Tibial nerve (tissue), 4 donors: ENCODE measurements around the gene KRT77. TPM values are rescaled to one million over a fixed set of nuclear protein-coding genes. Genes with fewer than 3 reads are reported as not detected.

Experiments
- DNase-seq, 2 donors: peaks; one replicate each; pipeline ENCODE4 v3.0.0-alpha.2; 2019; ENCODE audit warnings: low spot score in 2 of 2
- H3K27ac ChIP-seq, 4 donors: fragments of 200-600 bp; sonication (generic) in 3 of 4; one replicate each; pipeline ENCODE4 v1.5.1; 2017 to 2019; ENCODE audit warnings: mild to moderate bottlenecking in 1 of 4
- H3K27me3 ChIP-seq, 2 donors: fragments of 200-600 bp; sonication (generic) in 1 of 2; one replicate each; pipeline versions ENCODE4 v1.5.1 to v1.6.0; 2017 to 2019
- H3K36me3 ChIP-seq, 3 donors: fragments of 200-600 bp; sonication (generic); one replicate each; pipeline ENCODE4 v1.5.1; 2018 to 2019
- H3K4me1 ChIP-seq, 4 donors: fragments of 200-600 bp; sonication (generic) in 3 of 4; one replicate each; pipeline ENCODE4 v1.5.1; 2017 to 2019
- H3K4me3 ChIP-seq, 4 donors: fragments of 200-600 bp; sonication (generic) in 3 of 4; one replicate each; pipeline ENCODE4 v1.5.1; 2017 to 2019; ENCODE audit warnings: mild to moderate bottlenecking in 1 of 4, moderate library complexity in 1 of 4
- H3K9me3 ChIP-seq, 4 donors: fragments of 200-600 bp; sonication (generic) in 3 of 4; one replicate each; pipeline ENCODE4 v1.5.1; 2017 to 2019
- EP300 ChIP-seq, 2 donors: sonication (generic); formaldehyde crosslinking; IDR thresholded peaks; one replicate each; pipeline ENCODE4 v1.6.1; 2017; ENCODE audit warnings: antibody characterized with exemption in 2 of 2, mild to moderate bottlenecking in 1 of 2
- POLR2A ChIP-seq, 2 donors: fragments of 450-650 bp; IDR thresholded peaks; one replicate each; pipeline ENCODE4 v1.6.1; 2017; ENCODE audit warnings: antibody characterized with exemption in 2 of 2, mild to moderate bottlenecking in 2 of 2, moderate library complexity in 2 of 2
- WGBS, 2 donors: methylation state at CpG; one replicate each; pipeline ENCODE4 v1.1.5; 2018; 5-methylcytosine and 5-hydroxymethylcytosine counted together
- total RNA-seq, 4 donors: library from RNA; depleted of rRNA; stranded (reverse); fragments of >200 nt; gene quantifications; one replicate each; pipeline ENCODE4 v1.1.0, GENCODE V29; 2016
- TF ChIP-seq, protein P1 (sequence below), 5 experiments: fragments of 200-600 bp in 3 of 5; fragments of 450-650 bp in 2 of 5; sonication (generic) in 3 of 5; IDR thresholded peaks; one replicate each; pipeline ENCODE4 v1.5.1; 2016 to 2019; ENCODE audit warnings: antibody characterized with exemption in 5 of 5, mild to moderate bottlenecking in 3 of 5, moderate library complexity in 2 of 5

Gene KRT77
- total RNA-seq, 4 donors from 2014 or later, result not detected

GRCh38 chr12:52645982-52646381 is 57.3 kb downstream of the KRT77 start:
- 74 to 84% methylated on average over 4 of the region's 4 CpGs for WGBS, 2 donors
- no peaks in the 10 kb centered on the region for H3K27me3 ChIP-seq
- TF ChIP-seq, protein P1, sequence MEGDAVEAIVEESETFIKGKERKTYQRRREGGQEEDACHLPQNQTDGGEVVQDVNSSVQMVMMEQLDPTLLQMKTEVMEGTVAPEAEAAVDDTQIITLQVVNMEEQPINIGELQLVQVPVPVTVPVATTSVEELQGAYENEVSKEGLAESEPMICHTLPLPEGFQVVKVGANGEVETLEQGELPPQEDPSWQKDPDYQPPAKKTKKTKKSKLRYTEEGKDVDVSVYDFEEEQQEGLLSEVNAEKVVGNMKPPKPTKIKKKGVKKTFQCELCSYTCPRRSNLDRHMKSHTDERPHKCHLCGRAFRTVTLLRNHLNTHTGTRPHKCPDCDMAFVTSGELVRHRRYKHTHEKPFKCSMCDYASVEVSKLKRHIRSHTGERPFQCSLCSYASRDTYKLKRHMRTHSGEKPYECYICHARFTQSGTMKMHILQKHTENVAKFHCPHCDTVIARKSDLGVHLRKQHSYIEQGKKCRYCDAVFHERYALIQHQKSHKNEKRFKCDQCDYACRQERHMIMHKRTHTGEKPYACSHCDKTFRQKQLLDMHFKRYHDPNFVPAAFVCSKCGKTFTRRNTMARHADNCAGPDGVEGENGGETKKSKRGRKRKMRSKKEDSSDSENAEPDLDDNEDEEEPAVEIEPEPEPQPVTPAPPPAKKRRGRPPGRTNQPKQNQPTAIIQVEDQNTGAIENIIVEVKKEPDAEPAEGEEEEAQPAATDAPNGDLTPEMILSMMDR (IDR thresholded peaks at IDR 0.05), result no peak
- no peak for TF ChIP-seq POLR2A (IDR thresholded peaks at IDR 0.05)
- TF ChIP-seq EP300 (IDR thresholded peaks at IDR 0.05), result no peak
- no peak overlapping the region for H3K4me3 ChIP-seq
- H3K36me3 ChIP-seq, result no peaks in the 10 kb centered on the region
- H3K9me3 ChIP-seq, result no peaks in the 10 kb centered on the region
- DNase-seq, result no peak
- H3K27ac ChIP-seq, result no peak overlapping the region
- H3K4me1 ChIP-seq, result peaks cover 0 to 4% (median 0%) of the 10 kb centered on the region in 4 donors

- no peaks in the 10 kb centered on the region for H3K36me3 ChIP-seq
- 77 to 80% methylated on average over 7 of the region's 7 CpGs for WGBS, 2 donors
- no peak overlapping the region for H3K4me3 ChIP-seq
- DNase-seq, result no peak
- TF ChIP-seq, protein P1 (IDR thresholded peaks at IDR 0.05), result no peak
- no peak for TF ChIP-seq POLR2A (IDR thresholded peaks at IDR 0.05)
- no peak for TF ChIP-seq EP300 (IDR thresholded peaks at IDR 0.05)
- no peaks in the 10 kb centered on the region for H3K9me3 ChIP-seq
- no peaks in the 10 kb centered on the region for H3K4me1 ChIP-seq
- no peaks in the 10 kb centered on the region for H3K27me3 ChIP-seq
- H3K27ac ChIP-seq, result no peak overlapping the region
These were observed 58.1 kb downstream of the KRT77 start for GRCh38 chr12:52645120-52645761.

- H3K27ac ChIP-seq, result no peak overlapping the region
- no peaks in the 10 kb centered on the region for H3K36me3 ChIP-seq
- no peaks in the 10 kb centered on the region for H3K4me1 ChIP-seq
- H3K9me3 ChIP-seq, result no peaks in the 10 kb centered on the region
- 75 to 91% methylated on average over 6 of the region's 6 CpGs for WGBS, 2 donors
- no peak for TF ChIP-seq EP300 (IDR thresholded peaks at IDR 0.05)
- TF ChIP-seq, protein P1 (IDR thresholded peaks at IDR 0.05), result no peak
- TF ChIP-seq POLR2A (IDR thresholded peaks at IDR 0.05), result no peak
- no peak for DNase-seq
- no peak overlapping the region for H3K4me3 ChIP-seq
- no peaks in the 10 kb centered on the region for H3K27me3 ChIP-seq
These were observed 59.3 kb downstream of the KRT77 start for GRCh38 chr12:52644078-52644415.

DNA sequence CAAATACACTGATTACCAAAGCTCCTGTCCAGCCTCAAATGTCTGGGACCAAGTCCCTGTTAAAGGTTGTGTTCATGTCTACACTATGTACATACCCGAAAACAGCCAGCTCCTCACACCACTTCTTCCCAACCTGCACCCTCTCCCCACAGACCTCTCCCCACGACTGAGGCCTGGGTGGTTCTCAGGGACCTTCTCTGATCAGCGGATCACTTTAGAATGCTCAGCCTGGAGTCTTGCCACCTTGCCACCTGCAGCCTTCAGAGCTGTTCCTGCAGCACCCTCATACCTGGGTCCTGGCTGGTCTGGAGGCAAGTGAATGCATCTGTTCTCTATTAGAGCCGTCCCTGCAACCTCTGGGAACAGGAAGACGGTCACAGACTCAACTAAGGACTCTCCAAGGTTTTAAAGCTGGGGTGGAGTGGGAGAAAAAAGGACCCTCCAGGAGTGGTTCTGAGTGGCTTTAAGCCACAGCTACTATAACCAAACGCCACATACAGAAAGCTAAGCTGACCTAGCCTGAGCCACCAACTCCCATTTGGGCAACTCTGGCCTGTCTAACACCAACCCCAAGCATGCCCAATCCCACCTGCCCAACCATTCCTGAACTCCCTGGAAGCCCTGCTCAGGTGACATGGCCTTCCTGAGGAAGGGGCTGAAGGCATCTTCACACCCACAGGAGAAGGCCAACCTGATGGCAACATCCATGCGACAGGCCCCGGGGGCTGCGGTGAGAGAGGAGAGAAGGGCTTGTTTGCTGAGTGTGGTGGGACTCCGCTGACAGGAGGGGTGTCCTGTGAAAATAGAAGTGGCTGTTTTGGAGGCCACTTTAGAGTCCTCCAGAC is 59.9 kb downstream of the KRT77 start:
- no peaks in the 10 kb centered on the region for H3K27me3 ChIP-seq
- 88% methylated on average over 10 of the region's 10 CpGs for WGBS, 2 donors
- H3K27ac ChIP-seq, result no peak overlapping the region
- no peak for DNase-seq
- TF ChIP-seq, protein P1 (IDR thresholded peaks at IDR 0.05), result no peak
- TF ChIP-seq POLR2A (IDR thresholded peaks at IDR 0.05), result no peak
- TF ChIP-seq EP300 (IDR thresholded peaks at IDR 0.05), result no peak
- no peaks in the 10 kb centered on the region for H3K9me3 ChIP-seq
- H3K36me3 ChIP-seq, result no peaks in the 10 kb centered on the region
- H3K4me1 ChIP-seq, result no peaks in the 10 kb centered on the region
- H3K4me3 ChIP-seq, result no peak overlapping the region

GRCh38 chr12:52641468-52641867 is 61.9 kb downstream of the KRT77 start:
- H3K9me3 ChIP-seq, result no peaks in the 10 kb centered on the region
- TF ChIP-seq, protein P1 (IDR thresholded peaks at IDR 0.05), result no peak
- TF ChIP-seq EP300 (IDR thresholded peaks at IDR 0.05) (no peak), POLR2A (IDR thresholded peaks at IDR 0.05) (no peak)
- DNase-seq, result no peak
- no peaks in the 10 kb centered on the region for H3K36me3 ChIP-seq
- H3K27me3 ChIP-seq, result no peaks in the 10 kb centered on the region
- no peak overlapping the region for H3K4me3 ChIP-seq
- H3K4me1 ChIP-seq, result no peaks in the 10 kb centered on the region
- no peak overlapping the region for H3K27ac ChIP-seq
- 74 to 80% methylated on average over 4 of the region's 4 CpGs for WGBS, 2 donors
